RWPE1 (cell line): Measurements from ENCODE around the gene PARM1.

ENCODE experiments used
- CTCF ChIA-PET: fragments of 350-600 bp; sonication (Branson Sonifier 250); formaldehyde crosslinking; extraction: SDS; loops from one replicate; lab custom pipeline; 2021; lab: Yijun Ruan, JAX
- POLR2A ChIA-PET: fragments of 400-600 bp; formaldehyde crosslinking; extraction: SDS; loops from one replicate; lab custom pipeline; 2020; ENCODE audit warnings: antibody characterized with exemption; ENCODE audit not compliant: low non-redundant PET; lab: Yijun Ruan, JAX
- DNase-seq: peaks from one replicate; pipeline ENCODE4 v3.0.0; 2012; ENCODE audit warnings: low spot score
- H3K27ac ChIP-seq: fragments of 450-650 bp; 2 replicates; pipeline ENCODE4 v1.5.1; 2017
- CTCF ChIP-seq: fragments of 450-650 bp; conservative IDR thresholded peaks from 2 replicates; pipeline ENCODE4 v1.5.1; 2017; ENCODE audit warnings: low read depth, mild to moderate bottlenecking

PARM1 gene

GRCh38 chr4:75001871-75002270, 69.0 kb downstream of the PARM1 start:
- no peak for DNase-seq
- no peak for TF ChIP-seq CTCF
- ChIA-PET CTCF (no interaction called here), POLR2A (no interaction called here)
- no peak overlapping the region for H3K27ac ChIP-seq

- no peak overlapping the region for H3K27ac ChIP-seq
- POLR2A ChIA-PET = no interaction called here
- no peak for TF ChIP-seq CTCF
- DNase-seq = no peak
- CTCF ChIA-PET = no interaction called here
Observed at GRCh38 chr4:75002381-75002780, 69.5 kb downstream of the PARM1 start.

- CTCF ChIA-PET = no interaction called here
- POLR2A ChIA-PET = no interaction called here
Observed at GRCh38 chr4:75003979-75004378, 71.1 kb downstream of the PARM1 start.

DNA sequence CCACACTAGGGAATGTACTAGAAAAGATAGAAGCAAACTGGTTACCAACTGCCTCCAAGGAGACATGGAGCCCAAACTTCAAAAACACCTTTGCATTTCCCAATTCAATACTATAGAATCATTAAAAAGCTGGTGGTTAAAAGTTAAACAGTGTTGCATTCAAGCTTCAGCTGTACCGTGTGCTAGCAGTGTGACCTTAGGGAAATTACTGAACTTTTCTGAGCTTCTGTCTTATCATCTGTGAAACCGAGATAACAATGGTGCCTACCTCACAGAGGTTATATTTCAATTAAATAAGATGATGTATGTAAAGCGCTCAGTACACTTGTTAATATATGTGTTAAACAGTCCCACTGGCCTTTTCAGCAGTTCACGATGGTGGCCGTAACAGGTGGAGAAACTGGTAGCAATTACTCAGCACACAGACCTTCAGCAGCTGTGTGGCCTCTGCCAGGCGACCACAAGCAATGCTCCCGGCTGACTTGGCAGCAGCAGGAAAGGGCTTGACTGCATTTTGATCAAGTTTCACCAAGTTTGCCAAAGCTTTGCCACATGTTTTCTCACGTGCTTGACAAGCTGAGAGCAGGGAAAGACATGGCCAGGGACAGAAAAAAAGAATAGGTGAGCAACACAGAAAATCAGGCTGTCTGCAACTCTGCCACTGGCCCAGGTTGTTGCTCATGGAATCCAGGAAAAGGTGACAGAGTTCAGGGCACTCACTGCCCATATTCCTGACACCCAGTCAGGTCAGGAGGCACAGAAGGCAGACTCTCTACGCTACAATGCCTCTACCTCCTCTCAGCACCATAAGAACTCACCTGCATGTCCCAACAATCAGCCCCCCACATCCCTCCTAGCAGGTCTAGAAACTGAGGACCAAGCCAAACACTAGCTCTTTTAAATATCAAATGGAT, 72.1 kb downstream of the PARM1 start:
- no peak overlapping the region for H3K27ac ChIP-seq
- DNase-seq = no peak
- CTCF ChIA-PET = no interaction called here
- no peak for TF ChIP-seq CTCF
- POLR2A ChIA-PET = no interaction called here

More at GRCh38 chr4:75003979-75004378, 71.1 kb downstream of the PARM1 start:
- no peak for DNase-seq
- no peak for TF ChIP-seq CTCF
- no peak overlapping the region for H3K27ac ChIP-seq

DNA sequence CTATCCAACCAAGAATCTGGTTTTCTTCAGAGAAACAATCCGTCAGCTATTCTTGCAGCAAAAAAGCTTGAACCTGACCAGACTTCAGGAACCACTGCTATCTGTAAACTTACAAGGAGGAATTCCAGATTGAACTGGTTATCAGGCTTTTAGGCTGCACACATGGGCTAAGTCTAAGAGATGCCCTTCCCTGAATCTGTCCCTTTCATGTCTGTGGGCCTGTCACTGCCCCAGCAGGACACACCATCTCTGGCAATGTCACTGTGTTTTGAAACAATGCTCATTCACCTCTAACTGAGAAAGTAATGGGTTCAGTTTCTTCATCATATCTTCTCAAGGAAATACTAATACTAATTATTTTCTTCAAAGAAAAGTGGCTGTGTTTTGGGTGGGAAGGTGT, 72.8 kb downstream of the PARM1 start:
- POLR2A ChIA-PET = no interaction called here
- no peak for DNase-seq
- no peak for TF ChIP-seq CTCF
- H3K27ac ChIP-seq = no peak overlapping the region
- CTCF ChIA-PET = no interaction called here

DNA sequence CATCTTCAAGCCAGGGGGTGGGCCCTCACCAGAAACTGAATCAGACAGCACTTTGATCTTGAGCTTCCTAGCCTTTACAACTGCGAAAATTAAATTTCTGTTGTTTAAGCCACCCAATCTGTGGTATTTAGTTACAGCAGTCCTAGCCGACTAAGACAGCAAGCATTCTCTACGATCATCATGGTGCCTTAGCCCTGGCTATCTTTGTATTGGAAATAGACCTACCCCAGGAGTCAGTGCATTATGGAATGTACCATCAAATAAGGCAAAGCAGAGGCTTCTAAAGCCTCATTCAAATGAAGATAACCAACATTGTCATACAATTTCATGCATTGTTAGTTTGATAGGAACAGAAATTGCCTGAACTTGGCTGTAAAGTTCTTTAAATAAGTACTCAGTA, 75.0 kb downstream of the PARM1 start:
- CTCF ChIA-PET = no interaction called here
- TF ChIP-seq CTCF = no peak
- DNase-seq = no peak
- no peak overlapping the region for H3K27ac ChIP-seq
- POLR2A ChIA-PET = no interaction called here
